ENCODE data around the gene MYOZ2.

GRCh38 chr4:119207051-119207450, 71.4 kb downstream of the MYOZ2 start:
- TF ChIP-seq TAF1 (IDR thresholded peaks at IDR 0.05; ENCODE audit: borderline replicate concordance, low read depth, low read length) (no peak), POLR2AphosphoS5 (IDR thresholded peaks at IDR 0.05; ENCODE audit: low read depth, low read length) (no peak), POLR2A (IDR thresholded peaks at IDR 0.05; ENCODE audit: low read depth, low read length) (no peak)

All from GM12892 (cell line).